ENCODE results near the gene NCF2.

NCF2 gene

DNA sequence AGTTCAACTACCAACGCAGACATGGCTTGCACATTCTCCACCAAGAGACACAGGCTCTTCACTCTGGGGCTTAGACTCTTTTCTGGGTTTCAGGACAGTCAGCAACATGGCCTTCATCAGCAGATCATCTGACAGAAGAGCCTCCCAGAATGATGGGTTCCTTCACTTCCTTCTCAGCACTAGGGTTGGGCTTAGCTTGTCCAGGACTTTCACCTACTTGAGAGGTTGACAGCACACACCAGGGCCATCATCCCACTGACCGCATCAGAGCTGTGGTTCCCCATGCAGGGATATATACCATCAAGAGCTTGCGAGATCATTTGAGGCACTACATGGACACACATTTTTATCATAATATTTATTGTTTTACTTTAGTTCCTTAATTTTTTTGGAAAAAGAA lies 10.4 kb upstream of the NCF2 start:
- H3K9me3 ChIP-seq (ENCODE audit: insufficient read depth, low read depth, low read length), result no peaks in the 10 kb centered on the region
- H2BK120ac ChIP-seq (ENCODE audit: insufficient read depth, low read length, poor library complexity), result no peak overlapping the region

DNA sequence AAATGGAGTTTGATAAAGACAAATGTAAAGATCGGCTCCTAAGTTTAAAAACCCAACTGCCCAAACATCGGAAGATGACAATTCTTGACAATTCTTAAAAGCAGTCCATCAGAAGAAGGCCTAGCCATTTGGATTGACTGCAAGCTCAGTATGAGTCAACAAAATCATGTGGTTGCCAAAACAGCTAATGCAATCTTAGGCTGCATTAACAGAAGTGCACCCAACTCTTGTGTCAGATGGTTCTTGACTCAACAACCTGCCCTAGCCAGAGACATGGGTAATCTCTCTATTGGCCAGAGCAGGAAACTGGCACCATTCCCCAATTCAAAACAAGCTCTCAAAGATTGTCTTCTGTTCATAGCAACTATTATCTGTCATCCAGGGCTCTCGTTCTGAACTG lies 9.9 kb upstream of the NCF2 start:
- no peak overlapping the region for H3K14ac ChIP-seq (ENCODE audit: low read length)
- H2BK120ac ChIP-seq (ENCODE audit: insufficient read depth, low read length, poor library complexity), result no peak overlapping the region
- no peak overlapping the region for H4K91ac ChIP-seq (ENCODE audit: low read depth, low read length)
- H3K9ac ChIP-seq (ENCODE audit: low read length), result no peak overlapping the region
- no peak overlapping the region for H2AFZ ChIP-seq (ENCODE audit: insufficient read depth, low read length, poor library complexity)
- DNase-seq, result no peak
- H2AK5ac ChIP-seq (ENCODE audit: low read length), result no peak overlapping the region
- H3K4me3 ChIP-seq (ENCODE audit: low read depth, low read length), result no peak overlapping the region
- no peak overlapping the region for H2BK5ac ChIP-seq (ENCODE audit: low read depth, low read length, poor library complexity)
- H3K27ac ChIP-seq (ENCODE audit: low read depth, low read length), result no peak overlapping the region
- H4K8ac ChIP-seq (ENCODE audit: low read depth, low read length), result no peak overlapping the region
- WGBS (ENCODE audit: extremely low coverage, insufficient coverage, insufficient read length), result no CpG with 5 or more reads among the region's 3 CpGs
- no peaks in the 10 kb centered on the region for H3K36me3 ChIP-seq (ENCODE audit: control insufficient read depth in 1 of 2, insufficient read depth in 2 of 2, low read length in 2 of 2)
- H2BK12ac ChIP-seq (ENCODE audit: low read length), result no peak overlapping the region
- H3K4ac ChIP-seq (ENCODE audit: low read depth, low read length), result no peak overlapping the region
- no peaks in the 10 kb centered on the region for H3K79me2 ChIP-seq (ENCODE audit: control insufficient read depth, insufficient read depth, low read length, poor library complexity)
- no peak overlapping the region for H4K12ac ChIP-seq (ENCODE audit: low read depth, low read length)
- no peak overlapping the region for H3K23ac ChIP-seq (ENCODE audit: low read length)
- no peak overlapping the region for H3K18ac ChIP-seq (ENCODE audit: low read length)
- no peaks in the 10 kb centered on the region for H3K79me1 ChIP-seq (ENCODE audit: low read length)
- H3K9me3 ChIP-seq (ENCODE audit: insufficient read depth, low read depth, low read length), result no peaks in the 10 kb centered on the region
- peaks cover 0 to 3% of the 10 kb centered on the region in 2 experiments for H3K4me1 ChIP-seq (ENCODE audit: control insufficient read depth in 1 of 2, insufficient read depth in 2 of 2, low read length in 2 of 2)
- no peaks in the 10 kb centered on the region for H3K27me3 ChIP-seq (ENCODE audit: insufficient read depth, low read length)
- H3K4me2 ChIP-seq (ENCODE audit: low read length), result no peak overlapping the region

More for the DNA sequence above, 10.4 kb upstream of the NCF2 start:
- no peak overlapping the region for H4K8ac ChIP-seq (ENCODE audit: low read depth, low read length)
- no peaks in the 10 kb centered on the region for H3K27me3 ChIP-seq (ENCODE audit: insufficient read depth, low read length)
- H3K4me3 ChIP-seq (ENCODE audit: low read depth, low read length), result no peak overlapping the region
- no peak overlapping the region for H4K91ac ChIP-seq (ENCODE audit: low read depth, low read length)
- H3K4ac ChIP-seq (ENCODE audit: low read depth, low read length), result no peak overlapping the region
- H3K23ac ChIP-seq (ENCODE audit: low read length), result no peak overlapping the region
- H2BK5ac ChIP-seq (ENCODE audit: low read depth, low read length, poor library complexity), result no peak overlapping the region
- H3K4me2 ChIP-seq (ENCODE audit: low read length), result no peak overlapping the region
- no peak overlapping the region for H3K9ac ChIP-seq (ENCODE audit: low read length)
- H3K36me3 ChIP-seq (ENCODE audit: control insufficient read depth in 1 of 2, insufficient read depth in 2 of 2, low read length in 2 of 2), result no peaks in the 10 kb centered on the region
- no peak overlapping the region for H2BK12ac ChIP-seq (ENCODE audit: low read length)
- no peak overlapping the region for H2AFZ ChIP-seq (ENCODE audit: insufficient read depth, low read length, poor library complexity)
- H3K18ac ChIP-seq (ENCODE audit: low read length), result no peak overlapping the region
- no peak overlapping the region for H4K12ac ChIP-seq (ENCODE audit: low read depth, low read length)
- H3K79me2 ChIP-seq (ENCODE audit: control insufficient read depth, insufficient read depth, low read length, poor library complexity), result no peaks in the 10 kb centered on the region
- H3K4me1 ChIP-seq (ENCODE audit: control insufficient read depth in 1 of 2, insufficient read depth in 2 of 2, low read length in 2 of 2), result peaks cover 0 to 3% of the 10 kb centered on the region in 2 experiments
- H3K79me1 ChIP-seq (ENCODE audit: low read length), result no peaks in the 10 kb centered on the region
- WGBS (ENCODE audit: extremely low coverage, insufficient coverage, insufficient read length), result no CpG with 5 or more reads among the region's 3 CpGs
- no peak overlapping the region for H3K14ac ChIP-seq (ENCODE audit: low read length)
- no peak for DNase-seq
- no peak overlapping the region for H3K27ac ChIP-seq (ENCODE audit: low read depth, low read length)
- no peak overlapping the region for H2AK5ac ChIP-seq (ENCODE audit: low read length)

DNA sequence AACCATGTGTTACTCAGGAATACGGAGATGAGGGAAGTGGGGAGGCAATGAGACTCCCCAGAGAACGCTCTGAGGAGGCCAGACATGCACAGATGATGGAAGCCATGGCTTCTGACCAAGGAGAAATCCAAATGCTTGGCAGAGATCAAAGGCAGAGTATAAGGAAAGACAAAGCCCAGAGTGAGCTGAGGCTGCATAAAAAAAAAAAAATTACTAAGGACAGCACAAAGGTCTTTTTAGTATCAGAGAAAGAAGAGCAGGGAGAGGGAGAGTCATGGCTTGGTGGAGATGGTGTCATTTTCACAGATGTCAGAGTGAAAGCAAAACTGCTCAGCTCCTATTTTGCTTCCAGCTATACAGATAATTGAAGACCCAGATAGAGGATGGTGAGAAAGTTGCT lies 8.1 kb upstream of the NCF2 start:
- no CpG with 5 or more reads among the region's 2 CpGs for WGBS (ENCODE audit: extremely low coverage, insufficient coverage, insufficient read length)
- no peak overlapping the region for H3K4me3 ChIP-seq (ENCODE audit: low read depth, low read length)
- no peak overlapping the region for H2AK5ac ChIP-seq (ENCODE audit: low read length)
- H3K79me1 ChIP-seq (ENCODE audit: low read length), result no peaks in the 10 kb centered on the region
- no peak overlapping the region for H3K23ac ChIP-seq (ENCODE audit: low read length)
- no peak overlapping the region for H3K27ac ChIP-seq (ENCODE audit: low read depth, low read length)
- H2BK12ac ChIP-seq (ENCODE audit: low read length), result no peak overlapping the region
- H2BK5ac ChIP-seq (ENCODE audit: low read depth, low read length, poor library complexity), result no peak overlapping the region
- H3K36me3 ChIP-seq (ENCODE audit: control insufficient read depth in 1 of 2, insufficient read depth in 2 of 2, low read length in 2 of 2), result no peaks in the 10 kb centered on the region
- no peak overlapping the region for H3K4ac ChIP-seq (ENCODE audit: low read depth, low read length)
- H4K8ac ChIP-seq (ENCODE audit: low read depth, low read length), result no peak overlapping the region
- no peak overlapping the region for H4K12ac ChIP-seq (ENCODE audit: low read depth, low read length)
- no peak overlapping the region for H3K9ac ChIP-seq (ENCODE audit: low read length)
- no peak overlapping the region for H4K91ac ChIP-seq (ENCODE audit: low read depth, low read length)
- no peaks in the 10 kb centered on the region for H3K27me3 ChIP-seq (ENCODE audit: insufficient read depth, low read length)
- H3K4me2 ChIP-seq (ENCODE audit: low read length), result no peak overlapping the region
- H3K14ac ChIP-seq (ENCODE audit: low read length), result no peak overlapping the region
- peaks cover 0 to 3% of the 10 kb centered on the region in 2 experiments for H3K4me1 ChIP-seq (ENCODE audit: control insufficient read depth in 1 of 2, insufficient read depth in 2 of 2, low read length in 2 of 2)
- no peak overlapping the region for H2AFZ ChIP-seq (ENCODE audit: insufficient read depth, low read length, poor library complexity)
- H3K9me3 ChIP-seq (ENCODE audit: insufficient read depth, low read depth, low read length), result no peaks in the 10 kb centered on the region
- no peaks in the 10 kb centered on the region for H3K79me2 ChIP-seq (ENCODE audit: control insufficient read depth, insufficient read depth, low read length, poor library complexity)
- no peak overlapping the region for H2BK120ac ChIP-seq (ENCODE audit: insufficient read depth, low read length, poor library complexity)
- DNase-seq, result no peak
- no peak overlapping the region for H3K18ac ChIP-seq (ENCODE audit: low read length)

DNA sequence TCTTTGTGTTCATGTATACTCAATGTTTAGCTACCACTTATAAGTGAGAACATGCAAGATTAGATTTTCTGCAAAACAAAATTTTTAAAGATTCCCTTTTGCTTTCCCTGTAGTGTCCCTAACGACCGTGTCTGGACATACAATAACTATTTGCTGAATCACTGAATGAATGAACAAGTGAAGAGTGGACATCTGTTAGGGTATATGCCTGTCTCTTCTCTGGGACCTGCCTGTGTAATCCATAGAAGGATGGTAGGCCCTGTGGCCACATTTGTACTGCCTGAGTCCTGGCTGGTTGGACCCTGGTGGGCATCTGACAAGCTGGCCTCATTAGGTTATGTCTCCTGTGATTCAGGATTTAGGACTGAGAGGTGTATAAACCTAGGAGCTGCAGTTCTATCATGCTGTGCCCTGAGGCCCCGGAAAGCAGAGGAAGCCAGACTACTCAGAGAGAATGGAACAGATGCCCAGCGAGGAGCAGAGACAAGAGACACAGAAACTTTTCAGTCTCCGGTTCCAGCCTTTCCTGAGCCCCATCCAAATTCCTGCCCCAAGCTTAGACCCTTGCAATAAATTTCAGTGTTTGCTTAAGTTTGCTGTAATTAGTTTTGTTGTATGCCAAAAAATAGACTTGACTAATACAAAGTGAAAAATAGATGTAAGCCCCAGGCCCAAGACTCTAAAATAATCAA lies 7.5 kb upstream of the NCF2 start:
- DNase-seq, result no peak
- no peak overlapping the region for H2AK5ac ChIP-seq (ENCODE audit: low read length)
- no CpG with 5 or more reads among the region's 5 CpGs for WGBS (ENCODE audit: extremely low coverage, insufficient coverage, insufficient read length)
- H3K4me3 ChIP-seq (ENCODE audit: low read depth, low read length), result no peak overlapping the region
- no peaks in the 10 kb centered on the region for H3K27me3 ChIP-seq (ENCODE audit: insufficient read depth, low read length)
- H3K9ac ChIP-seq (ENCODE audit: low read length), result no peak overlapping the region
- no peak overlapping the region for H2BK120ac ChIP-seq (ENCODE audit: insufficient read depth, low read length, poor library complexity)
- H2BK12ac ChIP-seq (ENCODE audit: low read length), result no peak overlapping the region
- no peaks in the 10 kb centered on the region for H3K36me3 ChIP-seq (ENCODE audit: control insufficient read depth in 1 of 2, insufficient read depth in 2 of 2, low read length in 2 of 2)
- H3K9me3 ChIP-seq (ENCODE audit: insufficient read depth, low read depth, low read length), result no peaks in the 10 kb centered on the region
- H4K8ac ChIP-seq (ENCODE audit: low read depth, low read length), result no peak overlapping the region
- H3K79me2 ChIP-seq (ENCODE audit: control insufficient read depth, insufficient read depth, low read length, poor library complexity), result no peaks in the 10 kb centered on the region
- no peak overlapping the region for H3K4me2 ChIP-seq (ENCODE audit: low read length)
- H3K23ac ChIP-seq (ENCODE audit: low read length), result no peak overlapping the region
- no peak overlapping the region for H3K14ac ChIP-seq (ENCODE audit: low read length)
- H3K79me1 ChIP-seq (ENCODE audit: low read length), result no peaks in the 10 kb centered on the region
- no peak overlapping the region for H3K27ac ChIP-seq (ENCODE audit: low read depth, low read length)
- H3K18ac ChIP-seq (ENCODE audit: low read length), result no peak overlapping the region
- no peak overlapping the region for H2AFZ ChIP-seq (ENCODE audit: insufficient read depth, low read length, poor library complexity)
- H4K91ac ChIP-seq (ENCODE audit: low read depth, low read length), result no peak overlapping the region
- H3K4ac ChIP-seq (ENCODE audit: low read depth, low read length), result no peak overlapping the region
- no peak overlapping the region for H2BK5ac ChIP-seq (ENCODE audit: low read depth, low read length, poor library complexity)
- peaks cover 0 to 6% of the 10 kb centered on the region in 2 experiments for H3K4me1 ChIP-seq (ENCODE audit: control insufficient read depth in 1 of 2, insufficient read depth in 2 of 2, low read length in 2 of 2)
- H4K12ac ChIP-seq (ENCODE audit: low read depth, low read length), result no peak overlapping the region

Measured in trophoblast cell (in vitro differentiated cells and primary cell).